Activated CD4-positive, CD25-positive, alpha-beta regulatory T cell treated with anti-CD3 and anti-CD28 coated beads, Interleukin-2, amount 50 U/mL, for 16 hours (primary cell): ENCODE measurements around the gene CT45A7.
"Not testable (repeated sequence)": the region's sequence is repeated elsewhere in the genome, so short reads cannot be mapped to it uniquely, and the experiment has no call there.

ENCODE experiments used
- DNase-seq: peaks from one replicate; pipeline ENCODE4 v3.0.0-alpha.2; 2020; ENCODE audit warnings: low read depth, low spot score

Gene CT45A7, protein sequence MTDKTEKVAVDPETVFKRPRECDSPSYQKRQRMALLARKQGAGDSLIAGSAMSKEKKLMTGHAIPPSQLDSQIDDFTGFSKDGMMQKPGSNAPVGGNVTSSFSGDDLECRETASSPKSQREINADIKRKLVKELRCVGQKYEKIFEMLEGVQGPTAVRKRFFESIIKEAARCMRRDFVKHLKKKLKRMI

GRCh38 chrX:135837180-135837579 is at the start of gene CT45A7:
Gene CT45A7, minus strand, starts transcription at chrX:135837280. Its CDS starts 3,747 bp downstream, at chrX:135833533.
- not testable (repeated sequence) for DNase-seq

DNA sequence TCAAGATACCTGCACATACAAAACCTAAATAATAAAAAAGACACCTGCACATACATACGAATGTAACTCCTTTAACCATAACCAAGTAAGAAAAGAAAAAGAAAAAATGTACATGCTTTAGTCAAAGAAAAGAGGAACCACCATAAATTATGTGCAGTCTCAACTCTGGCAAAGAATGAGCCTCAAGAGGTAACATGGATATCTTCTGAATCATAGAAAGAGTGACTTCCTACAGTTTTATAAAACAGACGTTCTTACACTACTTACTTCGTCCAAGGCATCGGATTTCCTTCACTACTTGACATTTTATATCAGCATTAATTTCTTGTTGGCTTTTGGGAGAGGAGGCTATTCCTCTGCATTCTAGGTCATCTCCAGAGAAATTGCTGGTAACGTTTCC is 45.7 kb upstream of the CT45A7 start:
- DNase-seq = not testable (repeated sequence)

- DNase-seq = not testable (repeated sequence)
Measured at GRCh38 chrX:135871712-135872111, 34.6 kb upstream of the CT45A7 start, which contains the start of gene CT45A9. Gene CT45A9, minus strand, starts transcription at chrX:135871812. Its CDS starts 3,751 bp downstream, at chrX:135868061.

DNA sequence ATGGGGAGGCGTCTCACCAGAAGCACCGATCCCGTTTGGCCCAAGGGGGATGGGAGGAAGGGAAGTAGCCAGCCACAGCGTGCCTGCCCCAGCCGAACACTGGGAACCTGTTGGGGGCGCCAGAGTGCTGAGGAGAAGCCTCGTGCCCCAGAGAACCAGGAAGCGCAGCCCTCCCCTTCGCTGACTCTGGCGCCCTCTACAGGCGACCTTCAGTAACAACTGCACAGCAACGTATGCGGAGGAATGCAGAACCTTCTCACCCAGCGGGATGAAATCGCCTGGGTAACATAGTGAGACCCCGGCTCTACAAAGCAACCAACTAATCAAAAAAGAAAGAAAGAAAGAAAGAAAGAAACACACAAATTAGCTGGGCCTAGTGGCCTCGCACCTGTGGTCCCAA is 17.4 kb upstream of the CT45A7 start, which contains the start of gene CT45A8:
TSS of gene CT45A8 (minus strand) at position 101 of the 400 bp plus-strand sequence. CDS start 3,755 bp downstream, outside the sequence.
- not testable (repeated sequence) for DNase-seq

- DNase-seq = not testable (repeated sequence)
Measured at GRCh38 chrX:135819912-135820311, 17.2 kb downstream of the CT45A7 start, which contains the start of gene CT45A2. Gene CT45A2, minus strand, starts transcription at chrX:135820012. Its CDS starts 3,747 bp downstream, at chrX:135816265.

- DNase-seq = not testable (repeated sequence)
Measured at GRCh38 chrX:135802687-135803086, 34.4 kb downstream of the CT45A7 start, which contains the start of gene CT45A6. Gene CT45A6, minus strand, starts transcription at chrX:135802787. Its CDS starts 3,794 bp downstream, at chrX:135798993.

DNA sequence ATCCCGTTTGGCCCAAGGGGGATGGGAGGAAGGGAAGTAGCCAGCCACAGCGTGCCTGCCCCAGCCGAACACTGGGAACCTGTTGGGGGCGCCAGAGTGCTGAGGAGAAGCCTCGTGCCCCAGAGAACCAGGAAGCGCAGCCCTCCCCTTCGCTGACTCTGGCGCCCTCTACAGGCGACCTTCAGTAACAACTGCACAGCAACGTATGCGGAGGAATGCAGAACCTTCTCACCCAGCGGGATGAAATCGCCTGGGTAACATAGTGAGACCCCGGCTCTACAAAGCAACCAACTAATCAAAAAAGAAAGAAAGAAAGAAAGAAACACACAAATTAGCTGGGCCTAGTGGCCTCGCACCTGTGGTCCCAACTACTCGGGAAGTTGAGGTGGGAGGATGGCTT is 51.7 kb downstream of the CT45A7 start, which contains the start of gene CT45A5:
TSS of gene CT45A5 (minus strand) at position 101 of the 400 bp plus-strand sequence. CDS start 3,774 bp downstream, outside the sequence.
- DNase-seq = not testable (repeated sequence)
